Fibroblast of the aortic adventitia (primary cell): ENCODE measurements around the gene PCBP3. TPM values are rescaled to one million over a fixed set of nuclear protein-coding genes. Genes with fewer than 3 reads are reported as not detected.

Experiments
- DNase-seq: peaks from one replicate; pipeline ENCODE4 v3.0.0-alpha.2; 2010; ENCODE audit warnings: low read depth
- H3K4me3 ChIP-seq: 2 replicates; pipeline ENCODE4 v1.5.1; 2011; ENCODE audit warnings: low read depth, mild to moderate bottlenecking, control low read depth, low read length, moderate library complexity
- total RNA-seq: library from RNA; depleted of rRNA; stranded (reverse); fragments of >200 nt; gene quantifications from 2 replicates; pipeline ENCODE4 v1.2.3, GENCODE V29; 2012; ENCODE audit warnings: low replicate concordance
- TF ChIP-seq, protein P1 (sequence below): IDR thresholded peaks from 2 replicates; pipeline ENCODE4 v1.5.1; 2011; ENCODE audit warnings: mild to moderate bottlenecking, low read length, control low read depth, inconsistent platforms; ENCODE audit not compliant: insufficient read depth

PCBP3 gene
- total RNA-seq, 1 donor, result 1.2 TPM

DNA sequence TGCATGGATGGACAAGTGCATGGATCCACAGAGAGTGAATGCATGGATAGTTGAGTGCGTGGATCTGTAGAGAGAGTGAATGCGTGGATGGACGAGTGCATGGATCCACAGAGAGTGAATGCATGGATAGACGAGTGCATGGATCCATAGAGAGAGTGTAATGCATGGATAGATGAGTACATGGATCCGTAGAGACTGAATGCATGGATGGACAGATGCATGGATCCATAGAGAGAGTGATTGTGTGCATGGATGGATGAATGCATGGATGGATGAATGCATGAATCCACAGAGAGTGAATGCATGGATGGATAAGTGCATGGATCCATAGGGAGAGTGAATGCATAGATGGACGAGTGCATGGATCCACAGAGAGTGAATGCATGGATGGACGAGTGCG is 153.8 kb downstream of the PCBP3 start:
- DNase-seq, result no peak
- no peak overlapping the region for H3K4me3 ChIP-seq
- TF ChIP-seq, protein P1, sequence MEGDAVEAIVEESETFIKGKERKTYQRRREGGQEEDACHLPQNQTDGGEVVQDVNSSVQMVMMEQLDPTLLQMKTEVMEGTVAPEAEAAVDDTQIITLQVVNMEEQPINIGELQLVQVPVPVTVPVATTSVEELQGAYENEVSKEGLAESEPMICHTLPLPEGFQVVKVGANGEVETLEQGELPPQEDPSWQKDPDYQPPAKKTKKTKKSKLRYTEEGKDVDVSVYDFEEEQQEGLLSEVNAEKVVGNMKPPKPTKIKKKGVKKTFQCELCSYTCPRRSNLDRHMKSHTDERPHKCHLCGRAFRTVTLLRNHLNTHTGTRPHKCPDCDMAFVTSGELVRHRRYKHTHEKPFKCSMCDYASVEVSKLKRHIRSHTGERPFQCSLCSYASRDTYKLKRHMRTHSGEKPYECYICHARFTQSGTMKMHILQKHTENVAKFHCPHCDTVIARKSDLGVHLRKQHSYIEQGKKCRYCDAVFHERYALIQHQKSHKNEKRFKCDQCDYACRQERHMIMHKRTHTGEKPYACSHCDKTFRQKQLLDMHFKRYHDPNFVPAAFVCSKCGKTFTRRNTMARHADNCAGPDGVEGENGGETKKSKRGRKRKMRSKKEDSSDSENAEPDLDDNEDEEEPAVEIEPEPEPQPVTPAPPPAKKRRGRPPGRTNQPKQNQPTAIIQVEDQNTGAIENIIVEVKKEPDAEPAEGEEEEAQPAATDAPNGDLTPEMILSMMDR, result no peak

DNA sequence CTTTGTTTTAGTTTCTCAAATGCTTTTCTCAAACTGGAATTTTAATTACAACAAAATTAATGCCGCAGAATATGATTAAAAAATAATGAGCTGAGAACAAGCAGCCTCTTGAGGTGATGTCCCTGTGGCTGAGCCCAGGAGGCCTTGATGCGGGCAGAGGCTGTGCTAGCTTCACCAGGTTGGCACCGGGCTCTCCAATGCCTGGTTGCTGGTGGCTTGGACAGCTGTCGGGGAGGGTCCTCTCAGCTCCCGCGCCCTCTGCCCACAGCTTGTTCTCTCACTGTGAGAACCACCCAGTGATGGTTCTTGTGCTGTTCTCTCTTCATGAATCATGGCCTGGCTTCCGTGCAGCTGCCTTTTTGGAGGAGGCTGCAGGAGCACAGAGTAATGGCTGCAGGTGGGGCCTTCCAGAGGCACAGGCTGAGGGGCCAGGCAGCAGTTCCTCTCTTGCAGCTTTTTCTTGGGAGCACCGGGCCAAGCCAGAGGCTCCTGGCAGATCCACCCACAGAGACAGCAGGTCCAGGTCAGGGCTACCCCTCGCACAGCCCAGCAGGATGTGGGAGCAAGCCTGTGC is 156.3 kb downstream of the PCBP3 start:
- TF ChIP-seq, protein P1, result no peak
- no peak for DNase-seq
- no peak overlapping the region for H3K4me3 ChIP-seq

DNA sequence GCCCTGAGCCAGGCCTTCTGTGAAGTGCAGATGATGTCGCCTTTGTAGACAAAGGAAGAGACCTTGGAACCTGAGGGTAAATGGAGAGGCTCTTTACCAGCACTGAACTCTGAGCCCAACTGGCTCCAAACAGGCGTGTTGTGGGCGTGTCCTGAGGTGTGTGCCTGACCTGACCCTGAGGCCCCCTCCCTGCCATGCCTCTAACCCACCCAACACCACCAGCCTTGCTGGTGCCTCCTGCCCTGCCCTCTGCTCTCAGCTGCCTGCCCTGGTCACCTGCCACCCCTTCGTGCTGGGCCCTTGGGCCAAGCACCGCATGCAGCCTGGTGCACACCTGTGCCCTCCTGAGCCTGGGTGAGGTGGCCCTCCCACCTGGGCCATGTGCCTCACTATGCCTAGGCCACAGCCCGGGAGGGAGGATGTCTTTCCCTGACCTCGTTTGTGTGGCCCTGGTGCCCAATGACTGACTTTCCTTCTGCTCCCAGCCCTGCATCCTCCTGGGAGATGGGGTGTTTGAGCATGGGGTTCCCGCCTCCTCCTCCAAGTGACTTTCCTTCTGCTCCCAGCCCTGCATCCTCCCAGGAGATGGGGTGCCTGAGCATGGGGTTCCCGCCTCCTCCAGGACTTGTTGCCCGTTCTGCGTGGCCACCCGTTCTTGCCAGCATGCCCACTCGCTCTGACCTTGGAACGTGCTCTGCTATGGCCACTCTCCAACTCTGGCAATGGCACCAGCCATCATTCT is 157.0 kb downstream of the PCBP3 start:
- no peak overlapping the region for H3K4me3 ChIP-seq
- TF ChIP-seq, protein P1, result no peak
- DNase-seq, result no peak

DNA sequence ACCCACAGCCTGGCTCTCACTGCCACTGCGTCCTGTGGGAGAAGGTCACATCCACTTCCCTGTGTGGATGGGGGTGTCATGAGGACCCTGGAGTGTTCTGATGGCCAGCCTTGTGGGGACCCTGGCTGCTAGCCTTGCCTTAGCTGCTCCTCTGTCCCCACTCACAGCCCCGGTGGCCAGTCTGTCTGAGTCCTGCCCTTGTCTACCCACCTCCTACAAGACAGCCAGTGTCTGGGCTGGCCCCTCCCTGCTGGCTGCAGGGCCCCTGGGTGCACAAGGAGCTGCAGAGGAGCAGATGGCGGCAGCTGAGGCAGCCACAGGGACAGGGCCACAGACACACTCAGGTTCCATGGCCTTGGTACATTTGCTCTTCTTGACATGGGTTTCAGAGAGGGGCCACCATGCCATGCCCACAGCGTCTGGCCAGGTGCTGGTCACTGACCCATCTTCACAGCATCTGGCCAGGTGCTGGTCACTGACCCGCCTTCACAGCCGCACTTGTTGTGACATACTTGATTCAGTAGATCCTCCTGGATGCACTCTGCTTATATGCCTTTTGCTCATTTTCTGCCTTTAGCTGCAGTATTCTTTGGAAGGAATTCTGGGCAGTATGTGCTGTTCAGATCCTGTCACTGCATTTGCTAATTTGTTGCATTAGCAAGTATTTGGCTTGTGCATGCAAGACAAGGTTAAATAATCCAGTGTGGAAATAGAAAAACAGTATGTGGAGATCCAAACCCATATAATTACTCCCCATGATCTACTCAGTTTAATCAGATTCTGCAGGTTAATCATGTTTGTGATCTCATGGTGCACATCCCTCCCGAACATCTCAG is 157.8 kb downstream of the PCBP3 start:
- TF ChIP-seq, protein P1, result no peak
- H3K4me3 ChIP-seq, result no peak overlapping the region
- no peak for DNase-seq

DNA sequence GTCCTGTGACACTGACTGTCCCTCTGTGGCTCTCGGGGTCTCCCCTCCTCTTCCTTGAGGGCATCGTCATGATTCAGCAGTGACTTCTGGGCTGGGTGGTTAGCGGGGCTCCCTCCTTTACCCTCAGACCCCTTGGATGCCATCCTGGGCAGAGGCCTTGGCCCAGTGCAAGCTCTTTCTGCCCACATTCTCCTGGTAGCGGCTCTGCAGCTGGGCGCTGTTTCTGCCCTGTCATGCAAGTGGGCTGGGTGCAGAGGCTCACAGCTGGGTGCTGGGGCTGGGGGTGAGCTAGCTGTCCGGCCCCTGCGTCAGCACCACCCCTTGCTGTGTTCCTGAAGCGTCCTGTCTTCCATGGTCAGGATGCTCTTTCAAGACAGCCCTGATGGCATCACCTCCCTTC is 158.5 kb downstream of the PCBP3 start:
- DNase-seq, result no peak
- TF ChIP-seq, protein P1, result no peak
- no peak overlapping the region for H3K4me3 ChIP-seq

DNA sequence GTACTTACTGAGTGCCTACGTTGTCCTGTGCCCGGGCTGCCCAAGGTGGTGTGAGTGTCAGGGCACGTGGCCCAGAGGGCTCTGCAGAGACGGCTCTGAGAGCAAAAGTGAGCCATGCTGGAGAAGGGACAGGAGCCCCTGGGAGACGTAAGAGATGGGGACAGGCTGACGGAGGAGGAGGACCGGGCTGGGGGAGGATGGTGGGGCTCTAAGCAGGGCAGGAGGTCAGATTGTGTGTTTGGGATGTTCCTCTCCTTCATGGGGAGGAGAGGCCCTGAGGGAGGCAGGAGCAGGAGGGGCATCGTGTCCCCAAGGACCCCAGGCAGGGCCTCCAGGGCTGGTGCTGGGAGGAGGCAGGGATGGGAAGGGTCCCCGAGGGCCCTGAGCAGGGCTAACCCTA is 158.9 kb downstream of the PCBP3 start:
- TF ChIP-seq, protein P1, result no peak
- no peak for DNase-seq
- no peak overlapping the region for H3K4me3 ChIP-seq
